Measurements from ENCODE around the gene LTB4R2.
"Not testable (repeated sequence)": the region's sequence is repeated elsewhere in the genome, so short reads cannot be mapped to it uniquely, and the experiment has no call there.

LTB4R2 gene

GRCh38 chr14:24340606-24341005, 30.7 kb downstream of the LTB4R2 start:
- no peak for DNase-seq (ENCODE audit: low spot score)

- DNase-seq (ENCODE audit: low spot score): no peak
Observed at GRCh38 chr14:24342889-24343288, 32.9 kb downstream of the LTB4R2 start.

- DNase-seq (ENCODE audit: low spot score): no peak
Observed at GRCh38 chr14:24343795-24344660, 34.1 kb downstream of the LTB4R2 start.

GRCh38 chr14:24347134-24347533, 37.2 kb downstream of the LTB4R2 start:
- DNase-seq (ENCODE audit: low spot score): no peak

- DNase-seq (ENCODE audit: low spot score): no peak
Observed at GRCh38 chr14:24348186-24348585, 38.2 kb downstream of the LTB4R2 start.

- no peak for DNase-seq (ENCODE audit: low spot score)
Observed at GRCh38 chr14:24349742-24350141, 39.8 kb downstream of the LTB4R2 start.

- DNase-seq (ENCODE audit: low spot score): peak; percentile 57
Observed at GRCh38 chr14:24351517-24351916, 41.6 kb downstream of the LTB4R2 start.

- peak; percentile 43 for DNase-seq (ENCODE audit: low spot score)
Observed at GRCh38 chr14:24353559-24354481, 43.9 kb downstream of the LTB4R2 start.

GRCh38 chr14:24354482-24354825, 44.5 kb downstream of the LTB4R2 start:
- DNase-seq (ENCODE audit: low spot score): not testable (repeated sequence)

- DNase-seq (ENCODE audit: low spot score): no peak
Observed at GRCh38 chr14:24355009-24355408, 45.1 kb downstream of the LTB4R2 start.

GRCh38 chr14:24356208-24356607, 46.3 kb downstream of the LTB4R2 start:
- DNase-seq (ENCODE audit: low spot score): no peak

- DNase-seq (ENCODE audit: low spot score): no peak
Observed at GRCh38 chr14:24360281-24360680, 50.3 kb downstream of the LTB4R2 start.

- DNase-seq (ENCODE audit: low spot score): no peak
Observed at GRCh38 chr14:24361326-24361725, 51.4 kb downstream of the LTB4R2 start.
